Measurements from ENCODE around the gene ZNF385A. TPM values are rescaled to one million over a fixed set of nuclear protein-coding genes. Genes with fewer than 3 reads are reported as not detected.

The ZNF385A gene
- total RNA-seq, 1 donor, result 2.2 TPM

GRCh38 chr12:54383041-54383609, 1.4 kb downstream of the ZNF385A start:
- TF ChIP-seq CTCF (IDR thresholded peaks at IDR 0.05; ENCODE audit: insufficient read depth, low read depth, low read length), result no peak
- peak; percentile 85 for DNase-seq (ENCODE audit: low read depth)
- H3K4me3 ChIP-seq (ENCODE audit: low read depth, low read length), result no peak overlapping the region

- no peak overlapping the region for H3K4me3 ChIP-seq (ENCODE audit: low read depth, low read length)
- no peak for TF ChIP-seq CTCF (IDR thresholded peaks at IDR 0.05; ENCODE audit: insufficient read depth, low read depth, low read length)
These were observed 3.4 kb downstream of the ZNF385A start for GRCh38 chr12:54381136-54381535.

GRCh38 chr12:54379398-54380201, 4.9 kb downstream of the ZNF385A start:
- TF ChIP-seq CTCF (IDR thresholded peaks at IDR 0.05; ENCODE audit: insufficient read depth, low read depth, low read length), result peak; percentile 100
- peak overlapping the region; percentile 67 for H3K4me3 ChIP-seq (ENCODE audit: low read depth, low read length)
- DNase-seq (ENCODE audit: low read depth), result peak; percentile 86

More at GRCh38 chr12:54381136-54381535, 3.4 kb downstream of the ZNF385A start:
- DNase-seq (ENCODE audit: low read depth), result no peak

GRCh38 chr12:54378796-54379397, 5.6 kb downstream of the ZNF385A start:
- no peak for TF ChIP-seq CTCF (IDR thresholded peaks at IDR 0.05; ENCODE audit: insufficient read depth, low read depth, low read length)
- DNase-seq (ENCODE audit: low read depth), result no peak
- H3K4me3 ChIP-seq (ENCODE audit: low read depth, low read length), result peak overlapping the region; percentile 67

GRCh38 chr12:54377797-54378515, 6.6 kb downstream of the ZNF385A start:
- DNase-seq (ENCODE audit: low read depth), result no peak
- peak overlapping the region; percentile 67 for H3K4me3 ChIP-seq (ENCODE audit: low read depth, low read length)
- no peak for TF ChIP-seq CTCF (IDR thresholded peaks at IDR 0.05; ENCODE audit: insufficient read depth, low read depth, low read length)

- no peak overlapping the region for H3K4me3 ChIP-seq (ENCODE audit: low read depth, low read length)
- no peak for DNase-seq (ENCODE audit: low read depth)
- TF ChIP-seq CTCF (IDR thresholded peaks at IDR 0.05; ENCODE audit: insufficient read depth, low read depth, low read length), result no peak
These were observed 7.5 kb downstream of the ZNF385A start for GRCh38 chr12:54377007-54377406.
